Colonic mucosa (tissue), 4 donors: Measurements from ENCODE around the gene PBRM1. TPM values are rescaled to one million over a fixed set of nuclear protein-coding genes. Genes with fewer than 3 reads are reported as not detected.
A peak's percentile ranks its signal among the peaks of the same experiment; 100 is the strongest.

Source experiments
- DNase-seq: peaks from one replicate; pipeline ENCODE4 v3.0.0-alpha.2; 2020
- H3K27ac ChIP-seq: fragments of 200-600 bp; one replicate; pipeline ENCODE4 v1.8.0; 2021
- H3K27me3 ChIP-seq: fragments of 200-600 bp; one replicate; pipeline ENCODE4 v1.8.0; 2021
- H3K36me3 ChIP-seq: fragments of 200-600 bp; one replicate; pipeline ENCODE4 v1.8.0; 2021
- H3K4me1 ChIP-seq: fragments of 200-600 bp; one replicate; pipeline ENCODE4 v1.8.0; 2021; ENCODE audit warnings: mild to moderate bottlenecking
- H3K4me3 ChIP-seq: fragments of 200-600 bp; one replicate; pipeline ENCODE4 v1.8.0; 2021
- H3K9ac ChIP-seq, 2 donors: one replicate each; pipeline ENCODE4 v1.7.0; 2013; ENCODE audit warnings: control low read depth in 2 of 2, low read depth in 2 of 2, low read length in 2 of 2
- H3K9me3 ChIP-seq: fragments of 200-600 bp; one replicate; pipeline ENCODE4 v1.8.0; 2021
- intact Hi-C: fragments of 100-400 bp; cut with DNase I; formaldehyde crosslinking; loops from one replicate; pipeline ENCODE4 v1.14.1; 2022
- total RNA-seq, 2 donors: library from RNA; stranded (reverse); fragmentation: NEBNext Ultra II Directional in 1 of 2; extraction: Animal tissue kit (Norgen Biotek cat#: 25700) in 1 of 2; gene quantifications; one replicate each; pipeline ENCODE4 v1.2.1, GENCODE V29; 2021
- TF ChIP-seq, protein P1 (sequence below): fragments of 200-600 bp; IDR thresholded peaks from one replicate; pipeline ENCODE4 v1.8.0; 2022; ENCODE audit warnings: antibody characterized with exemption, mild to moderate bottlenecking
- donor health status: healthy.
- donor health status: DM: no; HTN: no; CAD: no.
- donor health status: DM: no; HTN: no; CAD: no.

The PBRM1 gene
- total RNA-seq, 2 donors from 2014 or later, result 53.6 to 65.7 TPM

DNA sequence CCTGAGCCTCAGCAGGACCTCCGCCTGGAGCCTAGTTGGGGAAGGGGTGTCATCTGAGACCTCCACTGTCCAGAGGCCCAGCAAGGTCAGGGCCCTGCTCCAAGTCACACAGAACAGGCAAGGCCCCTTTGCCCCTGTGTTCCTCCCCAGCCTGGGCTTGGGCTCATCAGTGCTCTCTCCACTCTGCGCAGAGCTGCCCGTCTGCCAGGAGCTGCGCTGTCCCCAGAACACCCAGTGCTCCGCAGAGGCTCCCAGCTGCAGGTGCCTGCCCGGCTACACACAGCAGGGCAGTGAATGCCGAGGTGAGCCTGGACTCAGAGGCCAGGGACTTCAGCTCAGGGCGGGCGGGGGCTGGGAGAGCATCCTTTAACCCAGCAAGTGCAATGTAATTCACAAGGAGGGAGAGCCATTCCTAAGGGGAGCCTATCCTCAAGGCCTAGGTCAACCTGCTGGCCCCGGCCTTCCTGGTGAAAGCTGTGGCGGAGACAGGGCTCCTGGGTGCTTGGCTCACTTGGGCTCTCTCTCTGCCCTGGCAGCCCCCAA is 182.8 kb downstream of the PBRM1 start:
- H3K9me3 ChIP-seq, result no peaks in the 10 kb centered on the region
- intact Hi-C loops, result no loop called here
- no peaks in the 10 kb centered on the region for H3K27me3 ChIP-seq
- no peak for DNase-seq
- no peaks in the 10 kb centered on the region for H3K4me1 ChIP-seq
- no peak overlapping the region for H3K27ac ChIP-seq
- H3K4me3 ChIP-seq, result no peak overlapping the region
- no peaks in the 10 kb centered on the region for H3K36me3 ChIP-seq
- H3K9ac ChIP-seq, result no peak overlapping the region
- TF ChIP-seq, protein P1, sequence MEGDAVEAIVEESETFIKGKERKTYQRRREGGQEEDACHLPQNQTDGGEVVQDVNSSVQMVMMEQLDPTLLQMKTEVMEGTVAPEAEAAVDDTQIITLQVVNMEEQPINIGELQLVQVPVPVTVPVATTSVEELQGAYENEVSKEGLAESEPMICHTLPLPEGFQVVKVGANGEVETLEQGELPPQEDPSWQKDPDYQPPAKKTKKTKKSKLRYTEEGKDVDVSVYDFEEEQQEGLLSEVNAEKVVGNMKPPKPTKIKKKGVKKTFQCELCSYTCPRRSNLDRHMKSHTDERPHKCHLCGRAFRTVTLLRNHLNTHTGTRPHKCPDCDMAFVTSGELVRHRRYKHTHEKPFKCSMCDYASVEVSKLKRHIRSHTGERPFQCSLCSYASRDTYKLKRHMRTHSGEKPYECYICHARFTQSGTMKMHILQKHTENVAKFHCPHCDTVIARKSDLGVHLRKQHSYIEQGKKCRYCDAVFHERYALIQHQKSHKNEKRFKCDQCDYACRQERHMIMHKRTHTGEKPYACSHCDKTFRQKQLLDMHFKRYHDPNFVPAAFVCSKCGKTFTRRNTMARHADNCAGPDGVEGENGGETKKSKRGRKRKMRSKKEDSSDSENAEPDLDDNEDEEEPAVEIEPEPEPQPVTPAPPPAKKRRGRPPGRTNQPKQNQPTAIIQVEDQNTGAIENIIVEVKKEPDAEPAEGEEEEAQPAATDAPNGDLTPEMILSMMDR, result no peak

DNA sequence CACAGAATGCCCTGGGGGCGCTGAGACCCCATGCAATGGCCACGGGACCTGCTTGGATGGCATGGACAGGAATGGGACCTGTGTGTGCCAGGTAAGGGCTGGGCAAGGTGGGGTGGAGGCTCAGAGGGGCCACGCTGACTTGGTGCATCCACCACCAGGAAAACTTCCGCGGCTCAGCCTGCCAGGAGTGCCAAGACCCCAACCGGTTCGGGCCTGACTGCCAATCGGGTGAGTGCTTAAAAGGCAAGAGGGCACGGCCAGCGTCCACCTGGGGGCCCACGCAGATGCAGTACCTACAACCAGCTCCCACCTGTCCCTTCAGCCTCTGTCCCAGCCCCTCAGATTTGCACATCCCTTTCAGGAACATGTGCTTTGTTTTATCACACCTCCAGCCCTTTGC is 183.7 kb downstream of the PBRM1 start:
- no peak overlapping the region for H3K9ac ChIP-seq
- no peaks in the 10 kb centered on the region for H3K4me1 ChIP-seq
- no peak overlapping the region for H3K4me3 ChIP-seq
- H3K36me3 ChIP-seq, result no peaks in the 10 kb centered on the region
- no peaks in the 10 kb centered on the region for H3K9me3 ChIP-seq
- DNase-seq, result no peak
- H3K27me3 ChIP-seq, result no peaks in the 10 kb centered on the region
- TF ChIP-seq, protein P1, result no peak
- intact Hi-C loops, result no loop called here
- no peak overlapping the region for H3K27ac ChIP-seq

DNA sequence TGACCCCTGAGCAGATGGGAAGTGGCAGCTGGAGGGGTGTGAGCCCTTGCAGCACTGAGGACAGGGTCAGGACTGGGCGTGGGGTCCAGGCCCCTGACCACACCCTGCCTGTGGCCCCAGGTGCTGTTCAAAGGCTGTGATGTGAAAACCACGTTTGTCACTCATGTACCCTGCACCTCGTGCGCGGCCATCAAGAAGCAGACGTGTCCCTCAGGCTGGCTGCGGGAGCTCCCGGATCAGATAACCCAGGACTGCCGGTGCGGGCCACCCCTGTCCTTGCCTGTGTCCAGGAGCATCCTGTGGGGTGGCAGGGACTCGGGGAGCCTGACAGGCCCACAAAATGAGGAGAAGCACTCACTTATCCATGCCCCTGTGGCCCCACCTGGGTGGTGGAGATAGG is 184.7 kb downstream of the PBRM1 start:
- TF ChIP-seq, protein P1, result no peak

DNA sequence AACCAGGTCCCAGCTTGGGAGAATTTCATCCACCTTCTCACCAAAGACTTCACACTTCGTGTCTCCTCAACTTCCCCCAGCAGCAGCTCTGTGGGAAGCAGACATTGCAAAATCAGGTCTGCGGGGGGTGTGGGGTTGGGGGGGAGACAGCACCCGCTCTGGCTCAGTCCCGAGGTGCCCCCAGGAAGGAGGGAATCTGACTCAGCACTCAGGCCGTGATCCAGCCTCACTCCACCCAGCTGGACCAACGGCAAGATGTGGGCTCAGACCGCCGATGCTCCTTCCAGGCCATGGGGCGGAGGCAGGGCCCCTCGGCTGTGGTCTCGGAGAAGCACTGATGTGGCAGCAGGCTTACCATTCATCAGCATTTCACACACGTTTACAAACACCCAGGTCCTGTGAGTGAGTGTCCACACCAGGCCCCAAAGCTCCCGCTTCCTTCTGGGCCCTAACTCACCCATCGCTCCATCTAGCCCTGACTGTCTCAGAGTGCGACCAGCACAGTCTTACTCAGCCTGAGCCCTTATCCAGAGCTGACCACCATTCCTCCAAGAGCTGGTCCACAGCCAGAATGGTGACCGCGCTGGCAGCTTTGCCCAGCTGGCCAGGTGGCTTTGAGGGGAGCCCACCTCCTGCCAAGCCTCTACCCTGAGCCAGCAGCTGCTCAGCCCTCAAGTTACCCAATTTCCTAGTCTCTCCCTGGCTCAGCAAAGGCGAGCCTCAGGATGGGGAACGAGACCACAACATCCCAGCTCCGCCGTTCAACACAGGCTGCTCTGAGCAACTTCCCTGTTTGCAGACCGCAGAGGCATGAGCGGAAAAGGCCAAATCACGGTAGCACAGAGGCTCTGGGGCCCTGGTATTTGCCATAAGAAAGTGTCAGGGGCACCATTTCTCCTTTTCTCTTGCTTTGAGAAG is 187.3 kb downstream of the PBRM1 start:
- DNase-seq, result peak; percentile 41
- Histone ChIP-seq H3K27me3 (no peaks in the 10 kb centered on the region), H3K9ac (no peak overlapping the region), H3K4me3 (no peak overlapping the region), H3K27ac (no peak overlapping the region), H3K4me1 (no peaks in the 10 kb centered on the region), H3K36me3 (no peaks in the 10 kb centered on the region), H3K9me3 (no peaks in the 10 kb centered on the region)
- intact Hi-C loops, result no loop called here
- TF ChIP-seq, protein P1, result no peak

More for the DNA sequence above, 184.7 kb downstream of the PBRM1 start:
- no peaks in the 10 kb centered on the region for H3K27me3 ChIP-seq
- H3K36me3 ChIP-seq, result no peaks in the 10 kb centered on the region
- H3K4me1 ChIP-seq, result no peaks in the 10 kb centered on the region
- DNase-seq, result no peak
- no peak overlapping the region for H3K27ac ChIP-seq
- no peaks in the 10 kb centered on the region for H3K9me3 ChIP-seq
- H3K4me3 ChIP-seq, result no peak overlapping the region
- intact Hi-C loops, result no loop called here
- no peak overlapping the region for H3K9ac ChIP-seq

DNA sequence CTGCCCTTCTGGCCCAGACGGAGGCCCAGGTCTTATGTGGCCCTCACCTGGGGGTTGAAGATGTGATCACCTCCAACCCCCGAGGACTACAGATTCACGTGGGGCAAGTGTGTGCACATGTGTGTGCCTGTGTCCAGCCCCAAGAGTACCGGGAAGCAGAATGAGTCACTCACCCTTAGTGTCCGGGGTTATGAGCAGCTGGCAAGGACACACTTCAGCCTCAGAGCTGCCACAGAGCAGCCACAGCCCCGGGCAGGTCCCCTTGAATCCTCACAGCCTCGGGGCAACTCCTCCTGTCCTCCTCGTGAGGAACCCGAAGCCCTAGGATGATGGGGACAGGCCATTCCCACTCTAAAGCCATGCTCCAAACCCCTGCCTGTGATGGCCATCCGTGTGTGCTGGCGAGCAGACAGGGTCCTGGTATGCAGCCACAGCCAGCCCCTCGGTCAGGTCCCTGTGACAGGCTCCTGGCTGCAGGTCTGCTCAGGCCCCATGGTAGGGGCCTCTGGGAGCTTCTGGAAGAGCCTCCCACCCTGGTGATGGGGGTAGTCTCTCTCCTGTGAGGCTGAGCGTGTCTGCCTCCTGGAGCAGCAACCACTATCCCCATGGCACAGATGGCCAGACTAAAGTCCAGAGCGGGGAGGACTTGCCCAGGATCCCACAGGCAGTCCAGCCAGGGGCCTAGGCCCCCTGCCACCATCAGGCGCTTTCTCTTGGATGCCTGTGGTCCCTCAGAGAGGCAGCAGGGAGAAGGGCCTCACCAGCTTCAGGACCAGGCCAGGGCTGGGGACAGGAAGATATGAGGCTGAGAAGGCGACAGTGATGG is 189.7 kb downstream of the PBRM1 start:
- H3K9me3 ChIP-seq, result no peaks in the 10 kb centered on the region
- no peak for DNase-seq
- intact Hi-C loops, result no loop called here
- H3K27ac ChIP-seq, result peak overlapping the region; percentile 60
- TF ChIP-seq, protein P1, result no peak
- no peaks in the 10 kb centered on the region for H3K36me3 ChIP-seq
- no peaks in the 10 kb centered on the region for H3K4me1 ChIP-seq
- no peaks in the 10 kb centered on the region for H3K27me3 ChIP-seq
- H3K9ac ChIP-seq, result peak overlapping the region in 1 of 2 donors; percentile 2
- peak overlapping the region; percentile 24 for H3K4me3 ChIP-seq
